Esophagus squamous epithelium (tissue), 4 donors: ENCODE measurements around the gene TUBGCP5.

Experiments
- CTCF ChIP-seq, 6 experiments: fragments of 450-650 bp in 4 of 6; fragments of 200-600 bp in 2 of 6; sonication (generic) in 2 of 6; IDR thresholded peaks; one replicate each; pipeline ENCODE4 v1.5.1; 2016 to 2019; ENCODE audit warnings: antibody characterized with exemption in 6 of 6, mild to moderate bottlenecking in 4 of 6, moderate library complexity in 4 of 6
- POLR2A ChIP-seq, 4 donors: fragments of 450-650 bp; IDR thresholded peaks; one replicate each; pipeline ENCODE4 v1.6.1; 2017; ENCODE audit warnings: antibody characterized with exemption in 4 of 4, mild to moderate bottlenecking in 4 of 4, moderate library complexity in 3 of 4

- TF ChIP-seq CTCF (IDR thresholded peaks at IDR 0.05) (no peak), POLR2A (IDR thresholded peaks at IDR 0.05) (no peak)
Measured at GRCh38 chr15:23081271-23081670, 41.9 kb upstream of the TUBGCP5 start.
